GM12872 (cell line): ENCODE data around the gene ABCC1.

Experiments
- TF ChIP-seq, protein P1 (sequence below): IDR thresholded peaks from 3 replicates; pipeline ENCODE4 v1.5.1; 2011; ENCODE audit warnings: low read depth, mild to moderate bottlenecking, low read length, moderate library complexity; ENCODE audit not compliant: insufficient read depth

ABCC1 gene

DNA sequence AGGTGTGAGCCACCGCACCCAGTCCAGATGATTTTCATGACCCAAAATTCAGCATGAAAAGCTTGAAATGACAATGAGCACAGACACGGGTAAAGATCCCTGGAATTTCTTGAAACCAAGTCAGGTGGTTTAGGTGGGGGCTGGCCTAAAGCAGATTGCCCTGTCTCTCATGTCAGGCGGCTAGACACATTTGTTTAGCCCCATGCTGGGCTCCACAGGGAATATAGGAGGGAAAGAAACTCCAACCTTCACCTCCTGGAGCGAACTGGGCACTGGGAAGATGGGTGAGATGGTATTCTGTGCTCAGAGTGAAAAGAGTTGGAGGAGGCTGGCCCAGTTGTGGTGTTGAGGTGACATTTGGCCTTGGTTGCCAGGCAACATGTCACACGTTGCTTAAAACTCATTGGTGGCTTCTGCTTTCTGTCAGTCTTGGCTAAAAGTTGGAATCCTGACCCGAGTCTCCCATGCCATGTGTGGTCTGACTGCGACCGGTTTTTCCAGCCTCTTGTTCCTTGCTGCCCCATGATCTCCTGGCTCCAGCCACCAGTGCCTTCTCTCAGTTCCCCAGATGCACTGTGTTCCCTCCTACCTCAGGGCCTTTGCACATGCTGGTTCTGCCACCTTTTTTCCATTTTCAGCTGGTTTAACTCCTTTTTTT, 160.2 kb downstream of the ABCC1 start:
- TF ChIP-seq, protein P1, sequence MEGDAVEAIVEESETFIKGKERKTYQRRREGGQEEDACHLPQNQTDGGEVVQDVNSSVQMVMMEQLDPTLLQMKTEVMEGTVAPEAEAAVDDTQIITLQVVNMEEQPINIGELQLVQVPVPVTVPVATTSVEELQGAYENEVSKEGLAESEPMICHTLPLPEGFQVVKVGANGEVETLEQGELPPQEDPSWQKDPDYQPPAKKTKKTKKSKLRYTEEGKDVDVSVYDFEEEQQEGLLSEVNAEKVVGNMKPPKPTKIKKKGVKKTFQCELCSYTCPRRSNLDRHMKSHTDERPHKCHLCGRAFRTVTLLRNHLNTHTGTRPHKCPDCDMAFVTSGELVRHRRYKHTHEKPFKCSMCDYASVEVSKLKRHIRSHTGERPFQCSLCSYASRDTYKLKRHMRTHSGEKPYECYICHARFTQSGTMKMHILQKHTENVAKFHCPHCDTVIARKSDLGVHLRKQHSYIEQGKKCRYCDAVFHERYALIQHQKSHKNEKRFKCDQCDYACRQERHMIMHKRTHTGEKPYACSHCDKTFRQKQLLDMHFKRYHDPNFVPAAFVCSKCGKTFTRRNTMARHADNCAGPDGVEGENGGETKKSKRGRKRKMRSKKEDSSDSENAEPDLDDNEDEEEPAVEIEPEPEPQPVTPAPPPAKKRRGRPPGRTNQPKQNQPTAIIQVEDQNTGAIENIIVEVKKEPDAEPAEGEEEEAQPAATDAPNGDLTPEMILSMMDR, result no peak

- TF ChIP-seq, protein P1, result no peak
These were observed 160.7 kb downstream of the ABCC1 start for GRCh38 chr16:16110111-16110490.

GRCh38 chr16:16111639-16112038, 162.2 kb downstream of the ABCC1 start:
- TF ChIP-seq, protein P1, result no peak

DNA sequence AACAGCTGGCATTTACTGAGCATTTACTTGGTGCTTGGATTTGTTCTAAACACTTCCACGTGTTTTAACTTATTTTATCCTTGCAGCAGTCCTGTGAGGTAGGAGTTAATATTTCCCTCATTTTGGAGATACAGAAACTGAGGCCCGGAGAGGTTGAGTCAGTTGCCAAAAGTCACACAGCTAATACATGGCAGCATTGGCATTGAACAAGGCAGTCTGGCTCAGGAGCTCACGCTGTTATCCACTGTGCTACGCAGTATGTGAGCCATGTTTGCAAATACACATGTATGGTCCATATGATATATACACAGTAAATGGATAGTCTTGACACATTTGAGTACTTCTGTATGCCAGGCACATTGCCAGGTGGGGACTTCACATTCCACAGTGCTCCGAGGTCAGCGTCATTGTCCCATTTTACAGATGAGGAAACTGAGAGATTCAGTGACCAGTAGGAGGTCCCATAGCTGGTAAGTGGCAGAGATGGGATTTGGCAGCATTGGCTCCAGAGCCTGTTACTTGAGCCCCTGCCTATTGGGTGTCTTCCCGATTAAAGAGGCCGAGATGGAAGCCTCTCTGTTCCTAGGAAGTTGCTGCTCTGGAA, 163.1 kb downstream of the ABCC1 start:
- TF ChIP-seq, protein P1, result no peak

GRCh38 chr16:16113076-16113475, 163.7 kb downstream of the ABCC1 start:
- TF ChIP-seq, protein P1, result no peak

GRCh38 chr16:16116841-16117240, 167.4 kb downstream of the ABCC1 start:
- TF ChIP-seq, protein P1, result no peak

- TF ChIP-seq, protein P1, result no peak
These were observed 168.9 kb downstream of the ABCC1 start for GRCh38 chr16:16118337-16118736.
